Measurements from ENCODE around the gene NCK1. TPM values are rescaled to one million over a fixed set of nuclear protein-coding genes. Genes with fewer than 3 reads are reported as not detected.
"Not testable (repeated sequence)": the region's sequence is repeated elsewhere in the genome, so short reads cannot be mapped to it uniquely, and the experiment has no call there.

The NCK1 gene
- total RNA-seq, 1 experiment from 2014 or later = 33.0 TPM

DNA sequence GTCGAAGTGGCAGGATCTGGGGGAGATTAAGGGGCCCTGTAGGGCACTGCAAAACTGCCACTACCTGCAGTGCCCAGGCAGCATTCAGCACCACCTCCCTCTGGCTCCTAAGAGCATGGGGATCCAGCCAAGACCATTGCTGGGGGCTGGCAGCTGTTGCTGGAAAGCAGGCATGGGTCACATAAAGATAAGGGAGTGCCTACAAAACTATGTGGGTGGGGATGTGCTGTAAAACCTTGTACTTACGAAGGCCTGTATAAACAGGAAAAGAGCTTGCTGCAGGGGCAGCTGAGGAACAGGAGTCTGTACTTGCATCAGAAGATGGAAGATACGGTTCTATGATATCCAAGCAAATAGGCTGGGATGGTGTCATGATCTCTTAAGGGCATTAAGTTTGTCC is 122.8 kb downstream of the NCK1 start:
- DNase-seq (ENCODE audit: low read depth) = peak; percentile 80

GRCh38 chr3:136987398-136987980 is 125.5 kb downstream of the NCK1 start:
- DNase-seq (ENCODE audit: low read depth) = not testable (repeated sequence)

DNA sequence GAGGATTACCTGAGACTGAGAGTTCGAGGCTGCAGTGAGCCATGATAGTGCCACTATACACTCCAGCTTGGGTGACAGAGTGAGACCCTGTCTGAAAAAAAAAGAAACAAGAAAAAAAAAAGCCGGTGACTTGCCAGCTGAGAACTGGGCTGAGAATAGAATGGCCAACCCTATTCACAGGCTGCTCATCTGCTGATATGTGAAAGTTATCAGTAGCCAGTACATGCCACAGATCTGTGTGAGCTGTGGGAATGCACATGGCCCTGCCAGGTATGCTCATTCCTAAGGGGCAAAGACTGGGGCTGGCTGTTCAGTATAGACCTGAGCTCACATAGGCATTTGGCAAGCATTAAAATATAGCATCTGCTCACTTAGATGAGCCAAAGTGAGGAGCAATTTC is 126.6 kb downstream of the NCK1 start:
- DNase-seq (ENCODE audit: low read depth) = no peak

- no peak for DNase-seq (ENCODE audit: low read depth)
These were observed 127.9 kb downstream of the NCK1 start for GRCh38 chr3:136989781-136990524.

DNA sequence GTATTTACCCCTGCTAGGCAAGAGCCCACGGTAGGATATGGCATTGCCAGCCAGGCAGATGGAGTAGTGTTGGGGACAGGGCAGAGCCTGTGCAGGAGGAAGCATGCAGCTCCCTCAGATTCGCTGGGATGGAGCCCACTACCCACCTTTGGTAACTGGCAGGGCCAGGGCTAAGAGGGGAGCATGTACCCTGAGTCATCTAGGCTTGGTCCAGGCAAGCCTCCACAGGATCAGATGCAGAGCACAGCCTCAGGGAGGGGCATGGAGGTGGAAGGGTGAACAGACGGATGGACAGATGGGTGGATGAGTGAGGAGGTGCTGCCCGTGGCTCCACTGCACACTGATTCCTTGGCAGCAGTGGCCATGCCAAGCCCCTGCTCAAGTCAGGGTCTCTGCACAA is 128.8 kb downstream of the NCK1 start:
- no peak for DNase-seq (ENCODE audit: low read depth)

- no peak for DNase-seq (ENCODE audit: low read depth)
These were observed 130.1 kb downstream of the NCK1 start for GRCh38 chr3:136992115-136992514.

DNA sequence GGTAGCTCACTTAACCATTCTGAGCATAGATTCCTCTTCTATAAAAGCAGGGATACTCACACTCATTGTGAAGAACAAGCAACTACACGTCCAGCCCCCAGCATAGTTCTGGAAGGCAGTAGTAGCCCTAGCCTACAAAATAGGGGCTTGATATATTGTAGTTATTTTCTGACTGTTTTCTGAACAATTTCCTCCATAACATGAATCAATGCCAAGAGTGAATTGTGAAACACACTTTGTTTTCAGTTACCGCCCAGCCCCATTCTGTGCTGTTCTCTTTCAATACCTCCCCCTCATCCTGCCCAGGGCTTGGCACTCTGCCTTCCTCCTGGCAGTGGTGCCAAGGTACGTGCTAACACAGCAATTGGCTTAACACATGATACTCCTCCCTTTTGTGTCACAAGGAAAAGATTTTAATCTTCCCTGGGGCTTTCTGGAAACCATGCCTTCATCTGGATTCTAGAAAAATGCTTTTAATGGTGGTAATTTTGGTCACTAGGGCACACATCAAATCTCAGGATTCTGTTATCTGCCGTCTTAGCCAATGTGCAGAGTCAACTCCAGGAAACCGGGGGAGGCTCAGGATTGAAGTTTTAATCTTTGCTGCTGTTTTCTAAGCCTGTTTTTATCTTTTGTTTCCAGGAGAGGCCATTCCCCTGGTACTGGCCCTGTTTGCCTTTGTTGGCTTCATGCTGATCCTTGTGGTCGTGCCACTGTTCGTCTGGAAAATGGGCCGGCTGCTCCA is 132.9 kb downstream of the NCK1 start:
- peak; percentile 73 for DNase-seq (ENCODE audit: low read depth)

DNA sequence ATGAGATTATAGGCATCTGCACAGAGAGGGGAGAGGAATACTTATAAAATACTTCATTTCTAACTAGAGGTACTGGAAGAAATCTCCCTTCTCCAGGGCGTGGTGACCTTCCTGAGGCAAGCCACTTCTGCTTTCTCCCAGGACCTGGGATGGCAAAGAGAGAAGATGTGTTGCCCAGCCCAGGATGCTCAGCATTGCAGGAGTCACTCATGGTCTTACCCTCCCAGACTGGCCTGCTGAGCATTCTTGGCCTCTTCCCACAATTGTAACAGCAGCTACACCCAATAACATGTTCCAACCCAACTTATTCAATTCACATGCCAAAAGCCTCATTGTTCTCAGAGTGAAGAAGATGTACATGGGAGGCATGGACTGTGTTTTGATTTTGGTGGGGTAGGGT is 133.6 kb downstream of the NCK1 start:
- DNase-seq (ENCODE audit: low read depth) = no peak

Other genes starting within 250 kb of the NCK1 start
- 24.6 and 27.5 TPM in 2 replicates for gene STAG1, start 109.8 kb upstream of the NCK1 start, total RNA-seq (2014; rRNA removed)
- gene SLC35G2, start 43.1 kb upstream of the NCK1 start, total RNA-seq (2014; rRNA removed) = 17.4 and 18.7 TPM in 2 replicates
- gene IL20RB, start 95.8 kb downstream of the NCK1 start, total RNA-seq (2014; rRNA removed) = 0.57 and 2.2 TPM in 2 replicates